Stimulated activated CD8-positive, alpha-beta memory T cell treated with anti-CD3 and anti-CD28 coated beads, Interleukin-7, amount 100 ng/mL, for 24 hours (primary cell): ENCODE data around the gene GNAS-AS1.

ENCODE experiments used
- DNase-seq: peaks from one replicate; pipeline ENCODE4 v3.0.0-alpha.2; 2020; ENCODE audit warnings: low read depth

Gene GNAS-AS1

DNA sequence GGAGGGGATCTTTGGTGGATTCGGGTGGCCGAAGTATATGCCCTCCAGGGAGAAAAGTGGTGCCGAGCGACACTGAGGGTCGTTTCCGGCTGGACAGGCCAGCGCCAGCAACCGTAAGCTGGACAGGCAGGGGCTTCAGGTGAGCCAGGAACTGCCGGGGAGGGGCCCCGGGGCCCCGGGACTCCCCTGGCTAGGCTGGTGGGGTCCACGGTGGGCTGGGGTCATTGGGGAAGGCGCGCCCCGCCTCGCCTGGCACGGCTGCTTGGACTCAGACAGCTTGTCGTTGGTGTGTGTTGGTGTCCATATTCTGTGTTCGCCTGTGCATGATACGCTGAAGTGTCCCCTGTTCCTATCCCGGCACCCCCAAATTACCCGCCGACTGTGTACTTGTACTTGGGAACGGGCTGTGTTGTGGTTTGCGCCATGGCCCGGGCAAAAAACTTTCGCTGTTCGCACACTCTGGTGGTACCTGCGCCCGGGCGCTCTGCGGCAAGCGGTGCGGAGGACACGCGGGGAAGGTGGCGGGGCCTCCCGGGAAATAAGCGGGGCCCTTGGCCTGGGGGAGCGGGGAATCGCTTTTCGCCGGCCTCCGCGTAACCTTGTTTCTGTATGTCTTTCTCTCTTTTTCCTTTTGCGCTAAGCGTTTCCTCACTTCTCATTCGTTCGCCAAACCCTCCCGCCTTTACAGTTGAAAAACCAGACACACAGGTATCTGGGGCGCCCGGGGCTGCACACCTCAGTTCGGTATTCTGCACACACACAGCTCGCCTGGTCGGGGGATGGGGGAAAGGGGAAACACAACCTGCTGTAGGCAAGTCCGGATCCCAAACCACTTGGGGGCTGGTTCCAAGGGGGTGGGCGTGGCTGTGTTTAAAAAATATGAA, 5.0 kb upstream of the GNAS-AS1 start:
- DNase-seq = no peak

DNA sequence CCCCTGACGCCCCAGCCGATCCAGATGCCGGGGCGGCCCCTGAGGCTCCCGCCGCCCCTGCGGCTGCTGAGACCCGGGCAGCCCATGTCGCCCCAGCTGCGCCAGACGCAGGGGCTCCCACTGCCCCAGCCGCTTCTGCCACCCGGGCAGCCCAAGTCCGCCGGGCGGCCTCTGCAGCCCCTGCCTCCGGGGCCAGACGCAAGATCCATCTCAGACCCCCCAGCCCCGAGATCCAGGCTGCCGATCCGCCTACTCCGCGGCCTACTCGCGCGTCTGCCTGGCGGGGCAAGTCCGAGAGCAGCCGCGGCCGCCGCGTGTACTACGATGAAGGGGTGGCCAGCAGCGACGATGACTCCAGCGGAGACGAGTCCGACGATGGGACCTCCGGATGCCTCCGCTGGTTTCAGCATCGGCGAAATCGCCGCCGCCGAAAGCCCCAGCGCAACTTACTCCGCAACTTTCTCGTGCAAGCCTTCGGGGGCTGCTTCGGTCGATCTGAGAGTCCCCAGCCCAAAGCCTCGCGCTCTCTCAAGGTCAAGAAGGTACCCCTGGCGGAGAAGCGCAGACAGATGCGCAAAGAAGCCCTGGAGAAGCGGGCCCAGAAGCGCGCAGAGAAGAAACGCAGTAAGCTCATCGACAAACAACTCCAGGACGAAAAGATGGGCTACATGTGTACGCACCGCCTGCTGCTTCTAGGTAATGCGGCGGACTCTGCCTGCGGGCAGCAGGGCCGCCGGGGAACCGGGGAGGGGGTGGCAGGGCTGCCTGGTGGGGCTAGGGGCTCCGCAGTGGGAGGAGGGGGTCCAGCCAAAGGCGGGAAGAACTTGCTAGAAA, 4.2 kb upstream of the GNAS-AS1 start:
- no peak for DNase-seq

DNA sequence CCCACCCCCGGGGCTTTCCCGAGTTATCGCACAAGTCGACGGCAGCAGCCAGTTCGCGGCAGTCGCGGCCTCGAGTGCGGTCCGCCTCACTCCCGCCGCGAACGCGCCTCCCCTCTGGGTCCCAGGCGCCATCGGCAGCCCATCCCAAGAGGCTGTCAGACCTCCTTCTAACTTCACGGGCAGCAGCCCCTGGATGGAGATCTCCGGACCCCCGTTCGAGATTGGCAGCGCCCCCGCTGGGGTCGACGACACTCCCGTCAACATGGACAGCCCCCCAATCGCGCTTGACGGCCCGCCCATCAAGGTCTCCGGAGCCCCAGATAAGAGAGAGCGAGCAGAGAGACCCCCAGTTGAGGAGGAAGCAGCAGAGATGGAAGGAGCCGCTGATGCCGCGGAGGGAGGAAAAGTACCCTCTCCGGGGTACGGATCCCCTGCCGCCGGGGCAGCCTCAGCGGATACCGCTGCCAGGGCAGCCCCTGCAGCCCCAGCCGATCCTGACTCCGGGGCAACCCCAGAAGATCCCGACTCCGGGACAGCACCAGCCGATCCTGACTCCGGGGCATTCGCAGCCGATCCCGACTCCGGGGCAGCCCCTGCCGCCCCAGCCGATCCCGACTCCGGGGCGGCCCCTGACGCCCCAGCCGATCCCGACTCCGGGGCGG, 3.4 kb upstream of the GNAS-AS1 start:
- DNase-seq = no peak

DNA sequence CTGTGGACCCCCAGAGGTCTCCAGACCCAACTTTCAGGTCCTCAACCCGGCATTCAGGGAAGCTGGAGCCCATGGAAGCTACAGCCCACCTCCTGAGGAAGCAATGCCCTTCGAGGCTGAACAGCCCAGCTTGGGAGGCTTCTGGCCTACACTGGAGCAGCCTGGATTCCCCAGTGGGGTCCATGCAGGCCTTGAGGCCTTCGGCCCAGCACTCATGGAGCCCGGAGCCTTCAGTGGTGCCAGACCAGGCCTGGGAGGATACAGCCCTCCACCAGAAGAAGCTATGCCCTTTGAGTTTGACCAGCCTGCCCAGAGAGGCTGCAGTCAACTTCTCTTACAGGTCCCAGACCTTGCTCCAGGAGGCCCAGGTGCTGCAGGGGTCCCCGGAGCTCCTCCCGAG, 2.8 kb upstream of the GNAS-AS1 start:
- no peak for DNase-seq

DNA sequence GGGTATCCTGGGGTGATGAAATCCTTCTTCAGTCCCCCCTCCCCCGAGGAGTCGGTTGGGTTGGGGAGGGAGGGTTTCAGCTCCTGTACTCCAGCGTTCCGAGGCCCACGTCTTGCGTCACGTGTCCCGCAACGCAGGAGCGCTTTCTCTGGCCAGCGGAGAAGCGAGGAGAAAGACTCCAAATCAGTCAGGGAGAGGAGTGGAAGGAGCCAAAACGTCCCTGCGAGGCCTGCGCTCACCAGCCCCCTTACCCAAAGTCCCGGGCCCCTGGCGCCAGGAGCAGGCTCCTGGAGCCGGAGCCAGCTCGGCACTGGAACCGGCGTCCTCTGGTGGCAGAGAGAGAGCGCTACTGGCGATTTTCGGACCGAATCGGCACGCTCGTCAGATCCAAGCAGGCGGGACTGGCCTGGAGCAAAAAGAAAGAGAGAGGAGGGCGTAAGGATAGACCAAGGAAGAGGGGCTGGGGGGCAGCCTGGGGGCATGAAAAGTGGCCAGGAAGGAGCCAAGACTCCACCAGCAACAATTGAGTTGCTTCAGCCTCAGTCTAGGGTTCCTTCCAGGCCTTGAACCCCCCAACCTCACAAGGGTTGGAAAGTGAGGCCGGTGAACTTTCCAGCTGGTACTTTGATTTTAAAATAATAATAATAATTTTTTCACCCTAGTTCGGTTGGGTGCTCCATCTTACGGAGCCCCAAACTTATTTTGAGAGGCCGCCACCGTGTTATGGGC, 2.0 kb upstream of the GNAS-AS1 start, which contains the start of gene GNAS:
GNAS (plus strand) TSS at position 174 of the 729 bp plus-strand sequence.
- DNase-seq = no peak

DNA sequence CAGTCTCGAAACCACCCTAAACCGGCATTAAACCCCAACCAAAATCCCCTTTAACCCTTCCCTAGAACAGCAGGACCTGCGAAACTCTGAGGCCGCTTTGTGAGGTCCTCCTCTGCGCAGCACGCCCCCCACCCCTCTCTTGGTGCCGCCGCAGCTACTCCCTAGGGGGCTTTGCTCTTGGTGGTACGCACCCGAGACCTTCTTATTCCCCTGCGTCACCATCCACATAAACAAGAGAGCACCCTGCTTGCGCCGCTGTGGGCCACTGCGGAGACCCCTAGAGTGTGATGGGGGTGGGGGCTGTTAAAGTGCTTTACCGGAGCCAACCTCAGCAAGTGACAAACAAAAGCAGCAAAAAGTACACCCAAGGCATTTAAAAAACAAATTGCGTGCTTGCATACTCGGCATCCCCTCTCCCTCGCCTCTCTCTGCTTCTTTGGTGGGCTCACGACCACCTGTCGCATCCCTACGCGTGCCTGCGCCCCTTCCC, 1.3 kb upstream of the GNAS-AS1 start:
- DNase-seq = no peak

DNA sequence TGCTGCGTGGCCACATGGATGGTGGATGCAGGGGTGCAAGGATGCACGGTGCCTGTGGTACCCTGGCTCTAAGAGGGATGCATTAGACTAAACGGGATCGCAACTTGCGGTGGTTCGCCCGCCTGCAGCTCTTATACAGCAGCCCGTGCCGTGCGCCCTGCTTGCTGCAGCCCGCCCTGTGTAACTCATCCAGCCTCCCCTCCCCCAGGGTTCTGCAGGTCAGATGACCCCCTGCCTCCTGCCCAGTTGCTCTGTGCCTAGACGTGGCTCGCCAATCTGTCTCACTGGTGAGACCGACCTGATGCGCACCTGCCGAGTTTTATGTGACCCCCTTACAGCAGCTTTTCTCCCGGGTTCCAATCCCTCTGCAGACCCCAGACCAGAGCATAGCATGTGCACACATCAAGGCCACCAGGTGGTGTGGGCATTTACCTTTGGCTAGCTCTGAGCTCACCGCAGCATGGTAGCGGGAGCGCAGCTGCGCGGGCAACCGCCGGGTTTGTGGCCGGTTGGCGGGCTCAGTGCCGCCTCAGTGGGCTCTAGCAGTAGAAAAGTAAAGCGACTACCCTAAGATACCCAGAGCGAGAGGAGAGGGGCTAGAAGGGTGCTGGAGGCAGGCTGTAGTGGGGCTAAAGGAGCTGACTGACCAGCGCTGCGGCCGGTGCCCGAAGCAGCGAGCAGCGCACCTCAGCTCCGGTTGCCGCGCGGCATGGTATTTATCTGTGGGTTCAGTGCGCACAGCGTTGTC, 693 bp upstream of the GNAS-AS1 start:
- DNase-seq = no peak

DNA sequence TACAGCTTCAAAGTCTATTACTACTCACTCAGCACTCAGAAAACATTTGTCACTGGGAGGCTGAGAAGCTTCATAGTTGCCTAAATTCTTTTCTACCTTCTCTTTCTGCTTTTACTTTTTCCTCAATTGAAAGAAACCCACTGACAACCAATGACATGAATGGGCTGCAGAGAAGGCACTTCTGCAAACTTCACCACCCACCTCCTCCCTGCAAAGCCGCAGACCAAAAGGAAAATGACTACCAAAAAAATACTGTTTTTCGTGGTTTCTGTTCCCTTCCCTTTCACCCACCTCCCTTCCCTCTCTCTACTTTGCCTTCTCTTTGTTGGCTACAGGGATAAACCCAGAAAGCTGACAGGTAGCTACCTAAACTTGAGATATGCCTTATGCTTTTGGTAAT, 3.2 kb downstream of the GNAS-AS1 start:
- DNase-seq = no peak

DNA sequence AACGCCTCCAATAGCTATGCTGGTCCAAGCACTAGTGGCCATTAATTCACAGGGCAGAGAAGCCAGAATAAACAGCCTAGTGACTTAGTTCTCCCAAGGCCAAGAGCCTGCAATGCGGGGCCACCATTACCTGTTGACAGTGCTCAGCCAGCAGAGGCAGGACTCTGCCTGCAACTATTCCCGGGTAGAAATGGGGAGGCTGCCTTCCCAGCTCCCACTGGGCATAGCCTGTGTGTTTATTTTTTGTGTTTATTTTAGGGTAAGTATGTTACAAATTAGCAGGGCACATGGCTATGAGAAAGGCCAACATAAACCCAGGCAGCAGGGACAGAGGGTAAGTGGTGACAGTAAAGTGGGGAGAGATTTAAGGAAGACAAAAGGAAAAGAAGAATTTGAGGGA, 5.0 kb downstream of the GNAS-AS1 start:
- DNase-seq = no peak

DNA sequence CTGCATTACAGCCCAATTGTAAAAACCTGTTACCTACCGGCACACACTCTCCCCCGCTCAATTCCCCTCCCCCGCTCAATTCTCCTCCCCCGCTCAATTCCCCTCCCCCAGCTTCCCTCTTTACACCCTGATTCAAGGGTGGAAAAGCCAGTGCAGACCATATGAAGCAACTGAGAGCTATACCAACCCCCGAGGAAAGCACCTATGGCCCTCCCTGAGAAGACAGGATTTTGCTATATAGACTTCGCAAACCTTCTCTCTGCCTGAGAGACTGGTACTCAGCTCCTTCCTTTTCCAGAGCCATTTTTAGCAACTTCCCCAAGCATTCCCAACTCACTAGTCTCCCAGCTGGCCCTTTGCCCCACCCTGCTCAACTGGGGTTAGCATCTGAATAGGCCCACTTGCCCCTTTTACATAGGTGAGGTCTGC, 7.6 kb downstream of the GNAS-AS1 start:
- DNase-seq = no peak

DNA sequence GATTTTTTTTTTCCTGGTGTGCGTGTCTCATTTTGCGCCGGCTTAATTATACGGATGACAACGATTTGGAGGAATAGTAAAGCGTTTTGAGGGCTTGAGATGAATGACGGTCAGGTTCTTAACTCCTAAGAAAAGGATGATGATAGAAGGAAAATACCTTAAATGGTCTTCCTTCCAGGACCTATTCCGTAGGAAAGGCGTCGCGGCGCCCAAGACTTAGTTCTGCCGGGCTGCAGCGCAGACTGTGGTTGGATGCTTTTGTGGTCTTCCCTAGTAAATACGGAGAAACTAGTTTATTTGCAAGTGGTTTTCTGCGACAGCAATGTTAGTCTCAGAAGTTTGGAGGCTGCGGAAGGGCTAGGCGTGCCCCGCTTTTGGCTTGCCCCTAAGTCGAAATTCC, 8.4 kb downstream of the GNAS-AS1 start:
- no peak for DNase-seq

DNA sequence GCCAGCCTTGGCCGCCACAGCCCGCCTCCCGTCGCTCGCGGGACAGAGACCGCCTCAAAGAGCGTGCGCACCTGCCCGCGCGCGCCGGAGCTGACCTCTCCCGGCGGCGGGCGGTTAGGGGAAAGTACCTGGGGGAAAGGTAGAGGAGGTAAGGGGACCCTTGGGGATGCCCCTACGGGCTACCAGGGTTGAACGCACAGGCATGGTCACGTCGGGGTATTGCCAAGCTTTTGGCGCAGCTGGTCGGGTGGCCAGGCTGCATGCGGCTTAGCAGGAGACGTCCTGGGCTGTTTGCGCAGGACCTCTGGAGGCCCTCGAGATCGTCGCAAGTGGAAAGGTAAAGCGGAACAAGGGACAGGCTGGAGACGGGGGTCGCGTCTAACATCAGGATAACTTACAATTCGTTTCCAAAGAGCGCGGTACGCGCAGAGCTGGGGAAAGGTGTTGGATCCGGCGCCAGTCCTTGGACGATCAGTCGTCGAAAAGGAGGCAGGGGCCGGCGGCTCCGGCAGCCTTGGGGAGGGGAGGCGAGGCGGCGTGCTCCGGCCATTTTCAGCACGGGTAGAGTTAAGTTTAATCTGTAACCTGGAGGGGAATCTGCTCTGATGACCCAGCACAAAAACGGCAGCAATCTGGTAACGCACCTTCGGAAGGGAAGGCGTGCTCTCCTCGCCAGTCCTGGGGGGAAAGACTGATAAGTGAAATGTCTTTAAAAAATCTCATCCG, 9.0 kb downstream of the GNAS-AS1 start:
- no peak for DNase-seq

DNA sequence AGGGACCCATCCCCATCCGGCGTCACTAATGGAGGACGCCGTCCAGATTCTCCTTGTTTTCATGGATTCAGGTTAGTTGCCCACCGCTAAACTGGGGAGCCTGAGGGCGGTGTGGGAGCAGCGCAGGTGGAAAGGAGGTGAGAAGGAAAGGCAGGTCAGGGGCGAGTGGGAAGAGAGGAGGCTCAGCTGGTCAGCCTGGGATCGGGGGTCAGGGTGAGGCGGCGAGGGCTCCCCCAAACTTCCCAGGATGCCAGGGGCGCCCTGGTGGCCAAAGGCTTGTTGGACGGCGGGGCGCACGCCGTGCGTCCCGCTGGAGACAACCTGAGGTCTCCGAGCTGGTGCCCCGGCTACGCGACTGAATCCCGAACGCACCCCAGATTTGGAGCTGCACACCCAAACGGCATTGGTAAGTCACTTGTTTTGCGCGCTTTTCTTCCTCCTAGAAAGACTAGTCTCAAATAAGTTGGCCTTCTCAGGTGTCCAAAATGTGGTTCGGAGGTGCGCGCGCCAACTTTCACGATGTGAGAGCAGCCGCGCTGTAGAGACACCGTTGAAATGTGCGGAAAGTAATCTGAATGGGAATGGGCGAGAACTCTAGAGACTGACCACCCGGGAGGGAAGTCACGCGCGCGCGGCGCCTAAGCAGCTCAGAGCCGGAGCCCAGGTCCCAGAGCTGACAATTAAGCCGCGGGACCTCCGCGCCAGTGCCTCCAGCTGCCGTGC, 9.7 kb downstream of the GNAS-AS1 start:
- no peak for DNase-seq

DNA sequence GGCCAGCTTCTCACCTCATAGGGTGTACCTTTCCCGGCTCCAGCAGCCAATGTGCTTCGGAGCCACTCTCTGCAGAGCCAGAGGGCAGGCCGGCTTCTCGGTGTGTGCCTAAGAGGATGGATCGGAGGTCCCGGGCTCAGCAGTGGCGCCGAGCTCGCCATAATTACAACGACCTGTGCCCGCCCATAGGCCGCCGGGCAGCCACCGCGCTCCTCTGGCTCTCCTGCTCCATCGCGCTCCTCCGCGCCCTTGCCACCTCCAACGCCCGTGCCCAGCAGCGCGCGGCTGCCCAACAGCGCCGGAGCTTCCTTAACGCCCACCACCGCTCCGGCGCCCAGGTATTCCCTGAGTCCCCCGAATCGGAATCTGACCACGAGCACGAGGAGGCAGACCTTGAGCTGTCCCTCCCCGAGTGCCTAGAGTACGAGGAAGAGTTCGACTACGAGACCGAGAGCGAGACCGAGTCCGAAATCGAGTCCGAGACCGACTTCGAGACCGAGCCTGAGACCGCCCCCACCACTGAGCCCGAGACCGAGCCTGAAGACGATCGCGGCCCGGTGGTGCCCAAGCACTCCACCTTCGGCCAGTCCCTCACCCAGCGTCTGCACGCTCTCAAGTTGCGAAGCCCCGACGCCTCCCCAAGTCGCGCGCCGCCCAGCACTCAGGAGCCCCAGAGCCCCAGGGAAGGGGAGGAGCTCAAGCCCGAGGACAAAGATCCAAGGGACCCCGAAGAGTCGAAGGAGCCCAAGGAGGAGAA, 10.5 kb downstream of the GNAS-AS1 start:
- DNase-seq = no peak

DNA sequence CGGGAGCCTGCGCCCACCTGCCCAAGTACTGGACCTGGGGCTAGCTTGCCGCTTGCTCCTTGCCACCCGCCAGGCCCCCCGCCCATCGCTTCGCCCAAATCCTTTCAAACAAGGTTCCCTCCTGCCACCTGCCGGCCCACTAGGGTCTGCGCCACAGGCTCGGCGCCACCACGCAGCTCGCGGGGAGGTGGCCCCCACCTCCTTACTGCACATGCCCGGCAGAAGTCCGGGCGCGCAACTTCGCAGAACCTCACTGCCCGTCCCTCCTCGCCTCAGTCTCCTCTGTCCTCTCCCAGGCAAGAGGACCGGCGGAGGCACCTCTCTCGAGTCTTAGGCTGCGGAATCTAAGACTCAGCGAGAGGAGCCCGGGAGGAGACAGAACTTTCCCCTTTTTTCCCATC, 11.2 kb downstream of the GNAS-AS1 start:
- DNase-seq = no peak

DNA sequence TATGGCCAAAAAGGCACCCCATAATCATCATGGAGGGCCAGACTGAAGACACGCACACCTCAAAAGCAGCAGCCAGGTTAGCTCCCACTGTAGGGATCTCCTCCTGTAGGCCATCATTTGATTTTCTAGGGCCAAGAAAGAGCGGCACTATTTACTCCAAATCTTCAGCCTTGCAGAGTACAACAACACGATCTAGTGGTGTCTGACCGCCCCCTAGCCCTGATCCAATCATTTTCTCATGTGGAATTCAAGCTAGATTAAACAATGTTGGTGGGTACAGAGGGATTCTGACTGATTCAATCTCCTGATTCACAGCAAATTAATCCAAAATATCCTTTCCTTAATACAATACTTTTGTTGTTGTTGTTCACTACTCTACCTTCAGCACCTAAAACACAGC, 12.5 kb downstream of the GNAS-AS1 start:
- no peak for DNase-seq

DNA sequence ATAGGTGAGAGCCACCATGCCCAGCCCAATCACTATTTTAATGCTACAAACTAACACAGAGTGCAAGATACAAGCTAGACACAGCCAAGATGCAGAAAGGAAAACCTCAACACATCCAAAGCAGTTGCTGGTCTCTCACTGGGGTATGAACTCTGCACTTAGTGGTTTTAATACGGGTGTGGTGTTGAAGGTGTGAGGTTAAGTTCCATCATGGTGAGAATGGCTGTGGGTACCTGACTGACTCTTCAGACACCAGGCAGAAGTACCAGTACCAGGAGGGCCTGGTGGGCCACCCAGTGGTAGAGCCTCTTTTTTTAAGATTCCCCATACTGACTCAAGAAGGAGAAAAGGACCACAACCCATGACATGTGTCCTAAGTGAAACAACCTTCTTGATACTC, 13.0 kb downstream of the GNAS-AS1 start:
- DNase-seq = no peak

DNA sequence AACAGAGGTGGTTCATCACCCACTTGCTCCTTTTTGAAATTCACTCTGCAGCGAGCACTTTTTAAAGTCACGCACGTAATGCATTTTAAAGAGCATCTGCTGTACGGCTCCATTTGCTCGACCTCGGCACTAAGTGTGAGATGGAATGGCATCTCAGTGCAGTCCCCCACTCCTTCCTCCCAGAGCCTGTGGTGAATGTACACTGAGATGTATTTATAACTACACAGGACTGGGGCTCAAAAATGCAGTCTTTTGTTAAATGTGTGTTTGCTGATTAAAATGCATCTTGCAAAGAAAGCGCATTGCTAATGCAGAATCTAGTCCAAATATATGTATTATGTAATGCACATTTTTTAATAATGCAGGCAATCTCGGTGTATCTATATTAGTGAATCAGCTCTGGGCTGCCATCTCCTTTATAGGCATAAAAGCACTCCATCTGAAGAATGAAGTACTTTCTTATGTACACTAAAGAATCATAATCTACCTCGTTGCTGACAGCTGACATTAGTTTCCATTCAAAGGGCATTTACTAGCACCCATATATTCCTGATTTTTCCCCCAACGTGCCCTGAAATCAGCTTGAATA, 14.0 kb downstream of the GNAS-AS1 start:
- no peak for DNase-seq
